Measurements from ENCODE around the gene CTDP1. TPM values are rescaled to one million over a fixed set of nuclear protein-coding genes. Genes with fewer than 3 reads are reported as not detected.

CTDP1 gene
- polyA plus RNA-seq, 3 donors: 10.3 to 11.3 (median 10.5) TPM

GRCh38 chr18:79789901-79790890 is 110.6 kb downstream of the CTDP1 start:
- no peak for DNase-seq (ENCODE audit: low read depth in 3 of 3, low spot score in 2 of 3)

- DNase-seq (ENCODE audit: low read depth in 3 of 3, low spot score in 2 of 3): no peak
Observed at GRCh38 chr18:79790996-79791972, 111.7 kb downstream of the CTDP1 start.

GRCh38 chr18:79792096-79792987 is 112.7 kb downstream of the CTDP1 start:
- no peak for DNase-seq (ENCODE audit: low read depth in 3 of 3, low spot score in 2 of 3)

GRCh38 chr18:79792988-79793355 is 113.4 kb downstream of the CTDP1 start:
- DNase-seq (ENCODE audit: low read depth in 3 of 3, low spot score in 2 of 3): no peak

GRCh38 chr18:79794846-79795245 is 115.2 kb downstream of the CTDP1 start:
- DNase-seq (ENCODE audit: low read depth in 3 of 3, low spot score in 2 of 3): no peak

- DNase-seq (ENCODE audit: low read depth in 3 of 3, low spot score in 2 of 3): no peak
Observed at GRCh38 chr18:79795446-79795845, 115.8 kb downstream of the CTDP1 start.

GRCh38 chr18:79796016-79796415 is 116.4 kb downstream of the CTDP1 start:
- DNase-seq (ENCODE audit: low read depth in 3 of 3, low spot score in 2 of 3): no peak

- DNase-seq (ENCODE audit: low read depth in 3 of 3, low spot score in 2 of 3): no peak
Observed at GRCh38 chr18:79796531-79797405, 117.2 kb downstream of the CTDP1 start.

- no peak for DNase-seq (ENCODE audit: low read depth in 3 of 3, low spot score in 2 of 3)
Observed at GRCh38 chr18:79797518-79798345, 118.1 kb downstream of the CTDP1 start, which contains the start of gene KCNG2. Gene KCNG2 (plus strand): TSS chr18:79797938. CDS start chr18:79863668, 65,730 bp downstream.

GRCh38 chr18:79798346-79798998 is 118.9 kb downstream of the CTDP1 start:
- no peak for DNase-seq (ENCODE audit: low read depth in 3 of 3, low spot score in 2 of 3)

GRCh38 chr18:79798999-79799370 is 119.4 kb downstream of the CTDP1 start:
- DNase-seq (ENCODE audit: low read depth in 3 of 3, low spot score in 2 of 3): no peak

- no peak for DNase-seq (ENCODE audit: low read depth in 3 of 3, low spot score in 2 of 3)
Observed at GRCh38 chr18:79799619-79800370, 120.2 kb downstream of the CTDP1 start.

- DNase-seq (ENCODE audit: low read depth in 3 of 3, low spot score in 2 of 3): no peak
Observed at GRCh38 chr18:79800371-79801180, 121.0 kb downstream of the CTDP1 start.

GRCh38 chr18:79801217-79801616 is 121.6 kb downstream of the CTDP1 start:
- DNase-seq (ENCODE audit: low read depth in 3 of 3, low spot score in 2 of 3): no peak

GRCh38 chr18:79801641-79802040 is 122.0 kb downstream of the CTDP1 start:
- no peak for DNase-seq (ENCODE audit: low read depth in 3 of 3, low spot score in 2 of 3)

GRCh38 chr18:79802298-79802697 is 122.7 kb downstream of the CTDP1 start:
- no peak for DNase-seq (ENCODE audit: low read depth in 3 of 3, low spot score in 2 of 3)
